ENCODE results near the gene POLR2B. TPM values are rescaled to one million over a fixed set of nuclear protein-coding genes. Genes with fewer than 3 reads are reported as not detected.

Gene POLR2B
- total RNA-seq, 1 experiment from 2014 or later: 108 TPM

GRCh38 chr4:57053508-57053907, 74.8 kb downstream of the POLR2B start:
- Histone ChIP-seq H3K23me2 (ENCODE audit: insufficient read length, low read depth, low read length, poor library complexity, severe bottlenecking) (no peaks in the 10 kb centered on the region), H2BK15ac (ENCODE audit: low read depth, low read length) (no peak overlapping the region), H2AFZ (ENCODE audit: low read length) (no peak overlapping the region), H4K91ac (ENCODE audit: insufficient read length, low read depth, low read length) (no peak overlapping the region), H4K20me1 (ENCODE audit: control insufficient read depth, insufficient read depth, insufficient read length) (no peaks in the 10 kb centered on the region), H3K27me3 (ENCODE audit: insufficient read depth, low read length) (no peaks in the 10 kb centered on the region), H3K4me2 (ENCODE audit: insufficient read depth, insufficient read length, low read length) (no peak overlapping the region), H3K18ac (ENCODE audit: insufficient read length, low read depth, low read length) (no peak overlapping the region), H3K27ac (ENCODE audit: insufficient read length, low read depth, low read length) (no peak overlapping the region), H3K79me2 (ENCODE audit: insufficient read depth, low read length) (no peaks in the 10 kb centered on the region), H2BK12ac (ENCODE audit: insufficient read length, low read depth, low read length) (no peak overlapping the region), H3K4ac (ENCODE audit: low read depth, low read length) (no peak overlapping the region), H2BK120ac (ENCODE audit: low read depth, low read length, poor library complexity, severe bottlenecking) (no peak overlapping the region), H3T11ph (ENCODE audit: low read length) (no peak overlapping the region), H4K5ac (ENCODE audit: insufficient read length, low read depth, low read length) (no peak overlapping the region), H3K79me1 (ENCODE audit: insufficient read depth, low read depth, low read length, poor library complexity, severe bottlenecking) (no peaks in the 10 kb centered on the region), H2BK20ac (ENCODE audit: low read depth, low read length, poor library complexity, severe bottlenecking) (no peak overlapping the region), H3K9ac (ENCODE audit: extremely low read depth, insufficient read length, low read length) (no peak overlapping the region), H3K9me3 (ENCODE audit: control insufficient read depth, low read depth, low read length) (no peaks in the 10 kb centered on the region), H3K23ac (ENCODE audit: insufficient read length, low read depth, low read length) (no peak overlapping the region), H4K8ac (replicated peaks; ENCODE audit: insufficient read length, low read depth, low read length) (no peak overlapping the region), H3K4me1 (ENCODE audit: insufficient read depth, low read length) (no peaks in the 10 kb centered on the region), H2AK5ac (ENCODE audit: insufficient read length, low read length) (no peak overlapping the region), H2BK5ac (ENCODE audit: insufficient read length, low read length) (no peak overlapping the region), H3K14ac (ENCODE audit: insufficient read depth, low read length) (no peak overlapping the region), H3K56ac (ENCODE audit: insufficient read length, low read depth, low read length) (no peak overlapping the region)
- DNase-seq: no peak
- Mint-ChIP-seq H3K27ac (no peak overlapping the region), H3K27me3 (ENCODE audit: low read depth) (peaks cover 9% of the 10 kb centered on the region), H3K9me3 (no peaks in the 10 kb centered on the region), H3K36me3 (ENCODE audit: insufficient read depth in 1 of 3, low read depth in 3 of 3) (no peaks in the 10 kb centered on the region), H3K4me1 (peaks cover 6 to 7% of the 10 kb centered on the region in 2 experiments; a peak in 3 of 4 replicates), H3K4me3 (no peak overlapping the region)
- TF ChIP-seq CTCF (conservative IDR thresholded peaks at IDR 0.05): no peak
- WGBS (ENCODE audit: extremely low coverage, insufficient read length, low lambda C conversion rate): no CpG with 5 or more reads among the region's 5 CpGs

Data from H9 (cell line).